SK-N-MC (cell line): ENCODE data around the gene C9.

Experiments
- EZH2 ChIP-seq: fragments of 200-600 bp; sonication (generic); IDR thresholded peaks from one replicate; pipeline ENCODE4 v1.6.1; 2017; ENCODE audit warnings: antibody characterized with exemption
- POLR2AphosphoS5 ChIP-seq: IDR thresholded peaks from 2 replicates; pipeline ENCODE4 v1.6.1; 2012; ENCODE audit warnings: mild to moderate bottlenecking, low read depth, low read length, borderline replicate concordance

DNA sequence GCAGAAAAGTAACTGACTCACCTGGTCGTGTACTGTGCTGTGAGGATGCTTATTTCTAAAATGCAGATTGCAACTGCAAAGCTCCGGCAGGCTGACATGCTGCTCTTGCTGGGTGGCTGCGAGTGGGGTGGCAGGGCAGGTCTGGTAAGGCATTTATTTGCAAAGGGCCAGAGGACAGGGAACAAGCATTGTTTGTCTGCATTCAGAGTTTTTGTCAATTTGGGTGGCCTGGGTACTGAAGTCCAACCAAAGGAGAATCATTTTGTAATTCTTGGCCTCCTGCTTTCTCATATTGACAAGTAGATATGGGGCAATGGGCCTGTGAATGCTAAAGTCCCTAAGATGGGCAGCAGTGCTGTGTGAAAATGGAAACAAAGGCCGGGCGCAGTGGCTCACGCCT is at the start of gene C9:
- TF ChIP-seq POLR2AphosphoS5: no peak
- no peak for TF ChIP-seq EZH2
